Transverse colon (tissue), 3 donors: ENCODE data around the gene PDE10A.

Experiments used
- CTCF ChIP-seq, 5 experiments: fragments of 200-600 bp in 3 of 5; fragments of 450-650 bp in 2 of 5; sonication (generic) in 3 of 5; IDR thresholded peaks; 1 replicate in 2 of 5; 2 replicates in 3 of 5; pipeline ENCODE4 v1.5.1; 2016 to 2017; ENCODE audit warnings: antibody characterized with exemption in 5 of 5, inconsistent platforms in 3 of 5, mild to moderate bottlenecking in 2 of 5, moderate library complexity in 1 of 5
- EP300 ChIP-seq: sonication (generic); formaldehyde crosslinking; IDR thresholded peaks from one replicate; pipeline ENCODE4 v1.6.1; 2017; ENCODE audit warnings: antibody characterized with exemption, low read depth

GRCh38 chr6:165627366-165627765 is 35.7 kb downstream of the PDE10A start:
- TF ChIP-seq CTCF (IDR thresholded peaks at IDR 0.05) (no peak), EP300 (no peak)
